HEK293 (cell line): Measurements from ENCODE around the gene SPOCK1.

ENCODE experiments used
- ZBTB21 ChIP-seq: fragments of 450-650 bp; formaldehyde crosslinking; IDR thresholded peaks from 2 replicates; pipeline ENCODE4 v1.5.1; 2017; ENCODE audit warnings: missing biosample characterization, missing genetic modification characterization
- ZFP3 ChIP-seq: fragments of 450-650 bp; formaldehyde crosslinking; IDR thresholded peaks from 2 replicates; pipeline ENCODE4 v1.5.1; 2016; ENCODE audit warnings: low read depth, missing biosample characterization, missing genetic modification characterization
- ZNF138 ChIP-seq: fragments of 450-650 bp; formaldehyde crosslinking; IDR thresholded peaks from 2 replicates; pipeline ENCODE4 v1.5.1; 2016; ENCODE audit warnings: missing biosample characterization, missing genetic modification characterization, borderline replicate concordance
- ZNF16 ChIP-seq: fragments of 450-650 bp; formaldehyde crosslinking; IDR thresholded peaks from 2 replicates; pipeline ENCODE4 v1.5.1; 2016; ENCODE audit warnings: low read depth, missing biosample characterization, missing genetic modification characterization
- ZNF24 ChIP-seq: fragments of 450-650 bp; formaldehyde crosslinking; IDR thresholded peaks from 2 replicates; pipeline ENCODE4 v1.5.1; 2016; ENCODE audit warnings: missing biosample characterization, missing genetic modification characterization
- ZNF274 ChIP-seq, 2 experiments: fragments of 200-500 bp in 1 of 2; fragments of 450-650 bp in 1 of 2; sonication (Bioruptor generic) in 1 of 2; formaldehyde crosslinking in 1 of 2; IDR thresholded peaks; 2 replicates each; pipeline versions ENCODE4 v1.5.1 to v1.6.1; 2014 to 2016; ENCODE audit warnings: borderline replicate concordance in 1 of 2, inconsistent platforms in 1 of 2, low read length in 1 of 2, missing biosample characterization in 1 of 2, missing genetic modification characterization in 1 of 2
- TF ChIP-seq, protein P1 (sequence below): fragments of 450-650 bp; formaldehyde crosslinking; IDR thresholded peaks from 2 replicates; pipeline ENCODE4 v1.5.1; 2016; ENCODE audit warnings: missing biosample characterization, missing genetic modification characterization
- TF ChIP-seq, protein P2 (sequence below): IDR thresholded peaks from 2 replicates; pipeline ENCODE4 v1.6.1; 2011; ENCODE audit warnings: mild to moderate bottlenecking, low read depth, low read length, borderline replicate concordance
- TF ChIP-seq, protein P3 (sequence below): fragments of 450-650 bp; formaldehyde crosslinking; IDR thresholded peaks from 2 replicates; pipeline ENCODE4 v1.5.1; 2016; ENCODE audit warnings: missing biosample characterization, missing genetic modification characterization
- TF ChIP-seq, protein P4 (sequence below): fragments of 450-650 bp; formaldehyde crosslinking; IDR thresholded peaks from 2 replicates; pipeline ENCODE4 v1.5.1; 2016; ENCODE audit warnings: missing biosample characterization, missing genetic modification characterization
- TF ChIP-seq, protein P5 (sequence below): fragments of 450-650 bp; formaldehyde crosslinking; IDR thresholded peaks from 2 replicates; pipeline ENCODE4 v1.5.1; 2017; ENCODE audit warnings: missing biosample characterization, missing genetic modification characterization

DNA sequence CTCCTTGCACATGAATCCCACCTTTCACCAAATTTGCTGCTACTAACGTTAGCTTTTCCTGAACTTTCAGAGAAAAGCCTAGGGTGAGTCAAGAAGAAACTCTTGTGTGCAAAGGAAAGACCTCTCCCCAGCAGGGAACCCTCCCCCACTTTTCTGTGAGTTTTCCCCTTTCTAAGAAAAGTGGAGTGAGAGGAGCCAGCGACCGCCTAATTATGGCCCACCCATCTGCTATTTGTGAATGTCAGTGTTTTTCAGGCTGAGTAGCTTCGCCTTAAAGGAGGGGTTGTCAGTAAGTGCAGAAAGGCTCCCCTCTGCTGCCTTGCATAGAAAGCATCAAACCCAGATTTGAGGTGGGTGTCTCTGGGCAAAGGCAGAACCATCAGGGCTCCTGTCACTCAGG is 46.8 kb upstream of the SPOCK1 start:
- TF ChIP-seq ZNF24 (no peak), ZNF16 (tag by site-specific recombination) (no peak), ZBTB21 (no peak), ZNF138 (tag by site-specific recombination) (no peak), ZNF274 (IDR thresholded peaks at IDR 0.05; ENCODE audit: low read length) (no peak), ZNF274 (tag by site-specific recombination; IDR thresholded peaks at IDR 0.05; ENCODE audit: borderline replicate concordance) (no peak), ZFP3 (tag by site-specific recombination) (no peak)
- TF ChIP-seq, protein P1, sequence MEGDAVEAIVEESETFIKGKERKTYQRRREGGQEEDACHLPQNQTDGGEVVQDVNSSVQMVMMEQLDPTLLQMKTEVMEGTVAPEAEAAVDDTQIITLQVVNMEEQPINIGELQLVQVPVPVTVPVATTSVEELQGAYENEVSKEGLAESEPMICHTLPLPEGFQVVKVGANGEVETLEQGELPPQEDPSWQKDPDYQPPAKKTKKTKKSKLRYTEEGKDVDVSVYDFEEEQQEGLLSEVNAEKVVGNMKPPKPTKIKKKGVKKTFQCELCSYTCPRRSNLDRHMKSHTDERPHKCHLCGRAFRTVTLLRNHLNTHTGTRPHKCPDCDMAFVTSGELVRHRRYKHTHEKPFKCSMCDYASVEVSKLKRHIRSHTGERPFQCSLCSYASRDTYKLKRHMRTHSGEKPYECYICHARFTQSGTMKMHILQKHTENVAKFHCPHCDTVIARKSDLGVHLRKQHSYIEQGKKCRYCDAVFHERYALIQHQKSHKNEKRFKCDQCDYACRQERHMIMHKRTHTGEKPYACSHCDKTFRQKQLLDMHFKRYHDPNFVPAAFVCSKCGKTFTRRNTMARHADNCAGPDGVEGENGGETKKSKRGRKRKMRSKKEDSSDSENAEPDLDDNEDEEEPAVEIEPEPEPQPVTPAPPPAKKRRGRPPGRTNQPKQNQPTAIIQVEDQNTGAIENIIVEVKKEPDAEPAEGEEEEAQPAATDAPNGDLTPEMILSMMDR (tag by site-specific recombination), result no peak
- TF ChIP-seq, protein P2, sequence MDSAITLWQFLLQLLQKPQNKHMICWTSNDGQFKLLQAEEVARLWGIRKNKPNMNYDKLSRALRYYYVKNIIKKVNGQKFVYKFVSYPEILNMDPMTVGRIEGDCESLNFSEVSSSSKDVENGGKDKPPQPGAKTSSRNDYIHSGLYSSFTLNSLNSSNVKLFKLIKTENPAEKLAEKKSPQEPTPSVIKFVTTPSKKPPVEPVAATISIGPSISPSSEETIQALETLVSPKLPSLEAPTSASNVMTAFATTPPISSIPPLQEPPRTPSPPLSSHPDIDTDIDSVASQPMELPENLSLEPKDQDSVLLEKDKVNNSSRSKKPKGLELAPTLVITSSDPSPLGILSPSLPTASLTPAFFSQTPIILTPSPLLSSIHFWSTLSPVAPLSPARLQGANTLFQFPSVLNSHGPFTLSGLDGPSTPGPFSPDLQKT, result no peak
- TF ChIP-seq, protein P3, sequence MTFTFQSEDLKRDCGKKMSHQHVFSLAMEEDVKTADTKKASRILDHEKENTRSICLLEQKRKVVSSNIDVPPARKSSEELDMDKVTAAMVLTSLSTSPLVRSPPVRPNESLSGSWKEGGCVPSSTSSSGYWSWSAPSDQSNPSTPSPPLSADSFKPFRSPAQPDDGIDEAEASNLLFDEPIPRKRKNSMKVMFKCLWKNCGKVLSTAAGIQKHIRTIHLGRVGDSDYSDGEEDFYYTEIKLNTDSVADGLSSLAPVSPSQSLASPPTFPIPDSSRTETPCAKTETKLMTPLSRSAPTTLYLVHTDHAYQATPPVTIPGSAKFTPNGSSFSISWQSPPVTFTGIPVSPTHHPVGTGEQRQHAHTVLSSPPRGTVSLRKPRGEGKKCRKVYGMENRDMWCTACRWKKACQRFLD (tag by site-specific recombination), result no peak
- TF ChIP-seq, protein P4, sequence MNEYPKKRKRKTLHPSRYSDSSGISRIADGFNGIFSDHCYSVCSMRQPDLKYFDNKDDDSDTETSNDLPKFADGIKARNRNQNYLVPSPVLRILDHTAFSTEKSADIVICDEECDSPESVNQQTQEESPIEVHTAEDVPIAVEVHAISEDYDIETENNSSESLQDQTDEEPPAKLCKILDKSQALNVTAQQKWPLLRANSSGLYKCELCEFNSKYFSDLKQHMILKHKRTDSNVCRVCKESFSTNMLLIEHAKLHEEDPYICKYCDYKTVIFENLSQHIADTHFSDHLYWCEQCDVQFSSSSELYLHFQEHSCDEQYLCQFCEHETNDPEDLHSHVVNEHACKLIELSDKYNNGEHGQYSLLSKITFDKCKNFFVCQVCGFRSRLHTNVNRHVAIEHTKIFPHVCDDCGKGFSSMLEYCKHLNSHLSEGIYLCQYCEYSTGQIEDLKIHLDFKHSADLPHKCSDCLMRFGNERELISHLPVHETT (tag by site-specific recombination), result no peak
- TF ChIP-seq, protein P5, sequence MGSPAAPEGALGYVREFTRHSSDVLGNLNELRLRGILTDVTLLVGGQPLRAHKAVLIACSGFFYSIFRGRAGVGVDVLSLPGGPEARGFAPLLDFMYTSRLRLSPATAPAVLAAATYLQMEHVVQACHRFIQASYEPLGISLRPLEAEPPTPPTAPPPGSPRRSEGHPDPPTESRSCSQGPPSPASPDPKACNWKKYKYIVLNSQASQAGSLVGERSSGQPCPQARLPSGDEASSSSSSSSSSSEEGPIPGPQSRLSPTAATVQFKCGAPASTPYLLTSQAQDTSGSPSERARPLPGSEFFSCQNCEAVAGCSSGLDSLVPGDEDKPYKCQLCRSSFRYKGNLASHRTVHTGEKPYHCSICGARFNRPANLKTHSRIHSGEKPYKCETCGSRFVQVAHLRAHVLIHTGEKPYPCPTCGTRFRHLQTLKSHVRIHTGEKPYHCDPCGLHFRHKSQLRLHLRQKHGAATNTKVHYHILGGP, result no peak
